KMS-11 (cell line): ENCODE measurements around the gene ANK3.

Experiments
- H2AFZ ChIP-seq: fragments of 200-600 bp; sonication (generic); 2 replicates; pipeline ENCODE4 v1.6.1; 2016; ENCODE audit warnings: antibody characterized with exemption, mixed run types, low read depth
- H3K27ac ChIP-seq: fragments of 200-600 bp; sonication (generic); 2 replicates; pipeline ENCODE4 v1.6.1; 2016; ENCODE audit warnings: mild to moderate bottlenecking, mixed run types
- H3K27me3 ChIP-seq: fragments of 200-600 bp; sonication (generic); 2 replicates; pipeline ENCODE4 v1.6.1; 2017; ENCODE audit warnings: mild to moderate bottlenecking, low read depth, mixed run types, moderate library complexity; ENCODE audit not compliant: insufficient read depth
- H3K36me3 ChIP-seq: fragments of 200-600 bp; sonication (generic); 2 replicates; pipeline ENCODE4 v1.6.1; 2017; ENCODE audit warnings: mild to moderate bottlenecking, mixed run types; ENCODE audit not compliant: insufficient read depth
- H3K4me1 ChIP-seq: fragments of 200-600 bp; sonication (generic); 2 replicates; pipeline ENCODE4 v1.6.1; 2016; ENCODE audit warnings: mild to moderate bottlenecking, low read depth, mixed run types; ENCODE audit not compliant: poor library complexity, severe bottlenecking
- H3K4me2 ChIP-seq: fragments of 200-600 bp; sonication (generic); 2 replicates; pipeline ENCODE4 v1.7.0; 2016; ENCODE audit warnings: mild to moderate bottlenecking, mixed run types
- H3K4me3 ChIP-seq: fragments of 200-600 bp; sonication (generic); IDR thresholded peaks from 2 replicates; pipeline ENCODE4 v1.6.1; 2017; ENCODE audit warnings: low read depth, low read length, mixed read lengths; ENCODE audit not compliant: insufficient read depth
- H3K79me2 ChIP-seq: fragments of 200-600 bp; sonication (generic); 2 replicates; pipeline ENCODE4 v1.6.1; 2016; ENCODE audit warnings: low read depth, mixed run types; ENCODE audit not compliant: insufficient read depth
- H3K9ac ChIP-seq: fragments of 200-600 bp; sonication (generic); 2 replicates; pipeline ENCODE4 v1.6.1; 2016; ENCODE audit warnings: mild to moderate bottlenecking, mixed run types
- H4K20me1 ChIP-seq: fragments of 200-600 bp; sonication (generic); 2 replicates; pipeline ENCODE4 v1.6.1; 2016; ENCODE audit warnings: mild to moderate bottlenecking, mixed run types; ENCODE audit not compliant: insufficient read depth
- TF ChIP-seq, protein P1 (sequence below): fragments of 200-600 bp; sonication (generic); conservative IDR thresholded peaks from 2 replicates; pipeline ENCODE4 v1.6.1; 2017; ENCODE audit warnings: low read depth, mild to moderate bottlenecking, antibody characterized with exemption, low read length, moderate library complexity, mixed read lengths

The ANK3 gene

DNA sequence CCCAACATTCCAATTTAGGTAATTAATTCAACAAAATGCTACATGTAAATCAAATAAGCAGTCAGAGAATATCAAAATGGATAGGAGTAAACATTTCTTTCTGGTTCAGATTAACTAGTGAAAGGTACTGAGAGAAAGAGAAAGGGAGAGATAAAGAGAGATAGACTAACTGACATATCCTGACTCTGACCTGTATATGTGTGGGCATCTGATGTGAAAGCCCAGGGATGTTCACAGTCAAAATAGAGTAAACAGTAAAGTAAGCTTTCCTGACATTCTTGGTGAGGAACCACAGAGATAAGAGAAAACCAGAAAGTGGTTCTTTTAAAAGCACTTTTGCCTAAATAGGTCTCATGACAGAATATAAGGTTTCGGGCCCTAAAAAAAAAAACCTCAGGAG lies 37.5 kb upstream of the ANK3 start:
- Histone ChIP-seq H3K9ac (no peak overlapping the region), H3K4me1 (peaks cover 78% of the 10 kb centered on the region)

GRCh38 chr10:60426425-60426824 lies 36.8 kb upstream of the ANK3 start:
- H3K27ac ChIP-seq: no peak overlapping the region
- no peaks in the 10 kb centered on the region for H3K36me3 ChIP-seq
- no peak overlapping the region for H3K9ac ChIP-seq
- peaks cover 80% of the 10 kb centered on the region for H3K4me1 ChIP-seq
- peaks cover 68% of the 10 kb centered on the region for H4K20me1 ChIP-seq
- H2AFZ ChIP-seq: no peak overlapping the region
- H3K27me3 ChIP-seq: no peaks in the 10 kb centered on the region
- H3K79me2 ChIP-seq: peaks cover 95% of the 10 kb centered on the region
- TF ChIP-seq, protein P1, sequence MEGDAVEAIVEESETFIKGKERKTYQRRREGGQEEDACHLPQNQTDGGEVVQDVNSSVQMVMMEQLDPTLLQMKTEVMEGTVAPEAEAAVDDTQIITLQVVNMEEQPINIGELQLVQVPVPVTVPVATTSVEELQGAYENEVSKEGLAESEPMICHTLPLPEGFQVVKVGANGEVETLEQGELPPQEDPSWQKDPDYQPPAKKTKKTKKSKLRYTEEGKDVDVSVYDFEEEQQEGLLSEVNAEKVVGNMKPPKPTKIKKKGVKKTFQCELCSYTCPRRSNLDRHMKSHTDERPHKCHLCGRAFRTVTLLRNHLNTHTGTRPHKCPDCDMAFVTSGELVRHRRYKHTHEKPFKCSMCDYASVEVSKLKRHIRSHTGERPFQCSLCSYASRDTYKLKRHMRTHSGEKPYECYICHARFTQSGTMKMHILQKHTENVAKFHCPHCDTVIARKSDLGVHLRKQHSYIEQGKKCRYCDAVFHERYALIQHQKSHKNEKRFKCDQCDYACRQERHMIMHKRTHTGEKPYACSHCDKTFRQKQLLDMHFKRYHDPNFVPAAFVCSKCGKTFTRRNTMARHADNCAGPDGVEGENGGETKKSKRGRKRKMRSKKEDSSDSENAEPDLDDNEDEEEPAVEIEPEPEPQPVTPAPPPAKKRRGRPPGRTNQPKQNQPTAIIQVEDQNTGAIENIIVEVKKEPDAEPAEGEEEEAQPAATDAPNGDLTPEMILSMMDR: no peak
- H3K4me3 ChIP-seq: no peak overlapping the region
- no peak overlapping the region for H3K4me2 ChIP-seq

More for the DNA sequence above, 37.5 kb upstream of the ANK3 start:
- Histone ChIP-seq H2AFZ (no peak overlapping the region), H3K4me2 (no peak overlapping the region), H3K36me3 (no peaks in the 10 kb centered on the region), H3K79me2 (peaks cover 95% of the 10 kb centered on the region), H3K27me3 (no peaks in the 10 kb centered on the region), H3K27ac (no peak overlapping the region), H4K20me1 (peaks cover 66% of the 10 kb centered on the region), H3K4me3 (no peak overlapping the region)
- TF ChIP-seq, protein P1: no peak

GRCh38 chr10:60425392-60426110 lies 35.9 kb upstream of the ANK3 start:
- Histone ChIP-seq H3K27ac (no peak overlapping the region), H3K4me1 (peaks cover 85% of the 10 kb centered on the region), H3K9ac (no peak overlapping the region), H3K27me3 (no peaks in the 10 kb centered on the region), H2AFZ (no peak overlapping the region), H4K20me1 (peaks cover 75% of the 10 kb centered on the region), H3K4me2 (no peak overlapping the region), H3K4me3 (no peak overlapping the region), H3K36me3 (no peaks in the 10 kb centered on the region), H3K79me2 (peaks cover 97% of the 10 kb centered on the region)
- TF ChIP-seq, protein P1: no peak

DNA sequence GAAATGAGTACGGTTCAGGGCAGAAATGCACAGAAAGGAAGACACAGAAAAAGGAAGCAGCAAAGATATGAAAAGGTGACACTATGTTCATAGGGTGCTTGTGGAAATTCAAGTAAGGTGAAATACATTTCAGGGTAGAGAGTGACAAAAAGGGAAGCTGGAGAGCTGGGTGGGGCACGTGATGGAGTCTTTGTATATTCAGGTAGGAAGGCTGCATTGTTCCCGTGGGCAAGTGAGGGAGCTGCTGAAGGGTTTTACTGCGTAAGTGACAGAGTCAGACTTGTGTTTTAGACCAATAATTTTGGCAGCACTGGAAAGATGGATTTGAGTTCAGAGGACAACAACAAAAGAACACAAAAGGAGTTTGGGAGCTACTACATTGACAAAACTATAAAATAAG lies 35.3 kb upstream of the ANK3 start:
- no peak overlapping the region for H3K4me2 ChIP-seq
- H3K27me3 ChIP-seq: no peaks in the 10 kb centered on the region
- H3K79me2 ChIP-seq: peaks cover 97% of the 10 kb centered on the region
- no peak overlapping the region for H3K27ac ChIP-seq
- H2AFZ ChIP-seq: no peak overlapping the region
- peaks cover 81% of the 10 kb centered on the region for H4K20me1 ChIP-seq
- H3K4me1 ChIP-seq: peaks cover 87% of the 10 kb centered on the region
- H3K36me3 ChIP-seq: no peaks in the 10 kb centered on the region
- TF ChIP-seq, protein P1: no peak
- no peak overlapping the region for H3K4me3 ChIP-seq
- H3K9ac ChIP-seq: no peak overlapping the region
